GM18907 (cell line): Measurements from ENCODE around the gene EEA1.
"Not testable (repeated sequence)": the region's sequence is repeated elsewhere in the genome, so short reads cannot be mapped to it uniquely, and the experiment has no call there.

Experiments used
- ATAC-seq: cut with Tn5 transposase; IDR thresholded peaks from one replicate; pipeline ENCODE4 v1.9.1; 2021; ENCODE audit warnings: mild to moderate bottlenecking, moderate library complexity; ENCODE audit not compliant: unreplicated experiment

EEA1 gene

DNA sequence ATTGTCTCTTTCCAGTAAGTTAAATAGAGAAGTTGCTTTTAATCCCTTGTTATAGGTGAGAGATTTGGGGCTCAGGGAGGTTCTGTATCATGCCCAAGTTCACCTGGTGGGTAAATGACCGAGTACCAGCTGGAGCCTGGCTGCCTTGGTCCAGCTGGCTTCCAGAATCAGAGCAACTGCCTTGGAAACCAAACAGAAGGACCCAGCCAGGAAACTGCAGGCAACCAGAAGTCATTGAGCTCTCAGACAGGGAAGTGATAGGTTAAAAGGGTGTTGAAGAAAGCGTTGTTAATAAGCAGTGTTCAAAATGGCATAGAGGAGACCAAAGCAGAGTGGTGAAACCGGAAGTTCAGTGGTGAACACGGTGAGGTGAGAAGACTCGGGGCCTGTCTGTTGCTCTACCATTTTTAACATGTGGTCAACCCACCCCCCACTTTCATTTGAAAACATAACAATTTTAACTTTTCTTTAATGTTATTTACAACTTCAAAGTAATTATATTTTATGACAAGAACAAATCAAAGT, 171.4 kb downstream of the EEA1 start:
- no peak for ATAC-seq

DNA sequence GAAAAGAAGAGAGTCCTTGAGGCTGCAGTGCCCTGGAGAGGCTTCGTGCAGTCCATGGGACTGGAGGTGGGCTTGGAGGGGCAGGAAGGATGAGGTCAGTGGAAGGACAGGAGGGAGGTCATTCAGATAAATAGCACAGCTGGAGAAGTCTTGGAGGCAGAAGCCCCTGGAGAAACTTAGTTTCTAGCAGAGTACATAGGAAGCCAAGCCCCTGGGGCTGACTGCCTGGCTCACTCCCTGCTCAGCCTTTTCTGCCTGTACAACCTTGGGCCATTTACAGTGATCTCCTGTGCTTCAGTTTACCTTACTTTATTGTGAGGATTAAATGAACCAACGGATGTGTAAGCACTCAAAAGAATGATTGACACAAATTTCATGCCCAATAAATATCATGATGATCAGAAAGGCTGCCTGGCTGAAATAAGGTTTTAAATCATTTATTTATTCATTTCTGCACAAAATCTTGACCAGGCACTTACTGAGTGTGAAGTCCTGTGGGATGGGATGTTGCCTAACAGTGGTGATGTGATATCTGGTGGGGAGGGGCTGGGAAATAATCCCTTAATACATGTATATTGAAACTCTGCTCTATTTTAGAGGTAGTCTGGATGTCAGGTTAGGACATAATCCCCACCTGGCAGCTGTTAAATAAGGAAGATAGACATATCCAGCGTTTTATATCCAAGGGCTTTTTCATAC, 172.0 kb downstream of the EEA1 start:
- ATAC-seq = no peak

DNA sequence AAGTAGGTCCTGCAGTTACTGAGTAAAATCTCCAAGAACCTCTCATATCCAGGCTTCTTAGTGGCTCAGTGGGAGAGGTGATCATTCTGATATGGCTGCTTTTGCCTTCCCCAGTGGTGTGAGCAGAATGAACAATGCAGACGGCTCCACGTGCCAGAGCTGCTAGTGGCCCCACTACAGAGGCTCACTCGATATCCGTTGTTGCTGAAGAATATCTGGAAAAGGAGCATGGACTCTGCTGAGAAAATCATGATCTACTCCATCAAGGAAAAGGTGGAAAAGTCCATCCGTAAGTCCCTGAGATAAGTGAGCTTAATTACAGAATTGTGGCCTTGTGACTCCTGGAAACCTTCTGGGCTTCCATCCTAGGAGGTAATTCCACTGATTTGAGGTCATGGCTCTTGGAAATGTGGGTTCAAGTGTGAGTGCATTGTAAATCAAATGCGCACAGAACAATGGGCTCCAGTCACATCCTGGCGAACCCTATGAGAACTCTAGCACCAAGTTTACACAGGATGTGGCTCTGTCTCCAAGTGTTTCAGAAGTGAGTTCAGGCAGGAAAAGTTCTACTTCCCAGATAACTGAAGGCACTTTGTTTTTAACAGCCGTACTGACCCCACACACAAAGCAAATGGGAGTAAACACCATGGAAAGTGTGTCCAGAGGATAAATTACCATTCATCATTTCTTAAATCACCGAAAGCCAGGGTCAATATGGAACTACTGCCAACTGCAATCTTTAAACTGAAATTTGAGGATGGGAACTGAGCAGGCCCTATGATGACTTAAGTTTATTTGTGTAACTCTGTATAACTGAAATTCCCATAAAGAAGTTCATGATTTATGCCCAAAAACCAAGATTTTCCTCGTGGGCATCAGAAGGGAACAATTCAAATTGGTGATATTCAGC, 174.9 kb downstream of the EEA1 start:
- ATAC-seq = no peak

DNA sequence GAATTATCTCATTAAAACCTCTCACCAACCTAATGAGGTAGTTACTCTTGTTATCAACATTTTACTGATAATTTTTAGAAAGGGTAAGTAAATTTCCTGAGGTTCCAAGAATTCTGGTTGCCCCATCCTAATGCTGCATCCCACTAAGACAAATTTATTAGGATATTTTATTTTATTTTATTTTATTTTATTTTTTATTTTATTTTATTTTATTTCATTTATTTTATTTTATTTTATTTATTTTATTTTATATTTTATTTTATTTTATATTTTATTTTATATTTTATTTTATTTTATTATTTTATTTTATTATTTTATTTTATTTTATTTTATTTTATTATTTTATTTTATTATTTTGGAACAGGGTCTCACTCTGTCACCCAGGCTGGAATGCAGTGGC, 179.4 kb downstream of the EEA1 start:
- ATAC-seq = not testable (repeated sequence)

DNA sequence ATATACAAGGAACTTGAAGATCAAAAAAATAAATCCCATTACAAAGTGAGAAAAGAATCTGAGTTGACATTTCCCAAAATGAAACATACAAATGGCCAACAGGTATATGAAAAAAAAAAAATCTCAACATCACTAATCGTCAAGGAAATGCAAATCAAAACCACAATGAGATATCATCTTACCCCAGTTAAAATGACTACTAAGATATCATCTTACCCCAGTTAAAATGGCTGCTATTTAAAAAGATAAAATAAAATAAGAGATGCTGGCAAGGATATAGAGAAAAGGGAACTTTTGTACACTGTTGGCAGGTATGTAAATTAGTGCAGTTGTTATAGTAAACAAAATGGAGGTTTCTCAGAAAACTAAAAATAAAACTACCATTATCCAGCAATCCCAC, 181.9 kb downstream of the EEA1 start:
- no peak for ATAC-seq

DNA sequence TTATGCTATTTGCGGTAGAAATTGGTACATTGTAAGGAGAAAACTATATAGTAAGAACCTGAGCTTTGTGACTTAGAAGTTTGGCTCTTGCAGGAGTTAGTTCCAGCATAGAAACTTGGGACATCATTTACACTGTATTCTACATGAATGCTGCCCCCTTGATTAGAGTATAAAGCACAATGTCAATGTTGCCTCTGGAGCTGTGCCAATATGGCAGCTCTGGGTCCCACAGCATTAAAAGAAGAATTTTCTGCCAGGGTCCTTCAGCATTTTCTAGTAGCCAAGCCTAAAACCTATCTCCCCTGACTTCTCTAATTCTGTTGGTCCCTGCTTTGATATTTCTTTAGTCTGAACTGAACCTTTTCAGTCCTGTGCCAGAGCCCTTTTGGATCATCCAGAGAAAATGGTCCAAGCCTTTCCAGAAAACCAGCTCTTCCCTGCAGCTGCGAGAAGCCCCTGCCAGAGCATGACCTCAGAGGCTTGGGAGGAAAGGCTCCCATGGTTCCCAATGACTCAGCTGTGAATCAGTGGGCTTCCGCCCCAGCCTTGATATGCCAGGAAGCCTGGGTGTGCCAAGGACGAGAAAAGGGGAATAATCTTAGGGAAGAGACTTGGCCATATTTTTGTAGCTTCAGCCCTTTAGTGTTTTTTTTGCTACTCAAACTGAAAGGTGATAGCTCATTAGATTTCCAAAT, 183.1 kb downstream of the EEA1 start:
- ATAC-seq = no peak

DNA sequence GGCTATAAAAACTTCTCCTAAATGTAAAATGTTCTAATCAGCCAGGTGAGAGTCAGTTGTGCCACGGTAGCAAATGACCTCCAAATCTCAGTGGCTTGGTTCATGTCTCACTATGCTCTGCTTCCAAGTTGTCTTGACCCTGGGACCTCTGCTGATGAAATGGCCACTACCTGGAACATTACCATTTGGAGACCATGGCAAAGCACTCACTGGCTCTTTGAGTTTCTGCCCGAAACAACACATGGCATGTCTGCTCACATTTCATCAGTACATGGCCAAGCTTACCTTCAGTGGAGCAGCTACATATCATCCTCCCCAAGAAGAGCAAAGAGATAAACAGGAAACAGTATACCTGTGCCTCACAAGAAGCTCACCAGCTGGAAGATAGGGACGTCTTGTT, 186.1 kb downstream of the EEA1 start:
- no peak for ATAC-seq

DNA sequence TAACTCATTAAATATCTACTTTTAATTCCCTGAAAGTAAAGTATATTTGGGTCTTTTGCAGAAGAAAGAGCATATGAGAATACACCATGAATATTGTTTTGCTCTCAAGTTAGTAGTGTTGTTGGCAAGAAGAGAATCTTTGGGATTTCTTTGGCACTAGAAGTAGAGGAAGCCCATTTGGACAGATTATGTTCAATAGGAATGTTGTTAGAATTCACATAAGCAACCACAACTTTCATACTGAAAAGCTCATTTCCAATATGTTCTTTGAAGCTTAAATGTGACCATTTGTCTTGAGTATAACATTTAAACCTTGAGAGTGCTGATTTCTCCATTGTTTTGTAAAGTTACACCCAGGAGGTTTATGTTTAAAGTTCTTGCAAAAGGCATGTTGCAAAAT, 188.7 kb downstream of the EEA1 start:
- no peak for ATAC-seq

DNA sequence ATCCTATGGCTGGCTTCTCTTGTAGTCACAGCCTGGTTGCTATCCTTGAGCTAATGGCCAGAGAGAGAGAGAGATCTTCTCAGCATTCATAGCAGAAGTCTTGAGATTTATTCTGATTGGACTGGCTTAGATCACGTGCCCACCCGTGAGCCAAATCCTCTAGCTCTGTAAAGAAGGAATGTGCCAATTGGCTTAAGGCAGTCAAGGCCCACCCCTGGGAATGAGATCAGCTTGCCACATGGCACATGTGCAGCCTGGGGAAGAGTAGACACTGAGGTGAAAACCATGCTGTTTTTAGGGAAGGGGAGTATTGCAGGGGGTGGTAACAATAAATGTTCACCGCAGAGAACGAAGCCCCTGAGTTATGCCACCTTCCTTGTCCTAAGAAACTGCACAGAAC, 190.0 kb downstream of the EEA1 start:
- ATAC-seq = no peak

DNA sequence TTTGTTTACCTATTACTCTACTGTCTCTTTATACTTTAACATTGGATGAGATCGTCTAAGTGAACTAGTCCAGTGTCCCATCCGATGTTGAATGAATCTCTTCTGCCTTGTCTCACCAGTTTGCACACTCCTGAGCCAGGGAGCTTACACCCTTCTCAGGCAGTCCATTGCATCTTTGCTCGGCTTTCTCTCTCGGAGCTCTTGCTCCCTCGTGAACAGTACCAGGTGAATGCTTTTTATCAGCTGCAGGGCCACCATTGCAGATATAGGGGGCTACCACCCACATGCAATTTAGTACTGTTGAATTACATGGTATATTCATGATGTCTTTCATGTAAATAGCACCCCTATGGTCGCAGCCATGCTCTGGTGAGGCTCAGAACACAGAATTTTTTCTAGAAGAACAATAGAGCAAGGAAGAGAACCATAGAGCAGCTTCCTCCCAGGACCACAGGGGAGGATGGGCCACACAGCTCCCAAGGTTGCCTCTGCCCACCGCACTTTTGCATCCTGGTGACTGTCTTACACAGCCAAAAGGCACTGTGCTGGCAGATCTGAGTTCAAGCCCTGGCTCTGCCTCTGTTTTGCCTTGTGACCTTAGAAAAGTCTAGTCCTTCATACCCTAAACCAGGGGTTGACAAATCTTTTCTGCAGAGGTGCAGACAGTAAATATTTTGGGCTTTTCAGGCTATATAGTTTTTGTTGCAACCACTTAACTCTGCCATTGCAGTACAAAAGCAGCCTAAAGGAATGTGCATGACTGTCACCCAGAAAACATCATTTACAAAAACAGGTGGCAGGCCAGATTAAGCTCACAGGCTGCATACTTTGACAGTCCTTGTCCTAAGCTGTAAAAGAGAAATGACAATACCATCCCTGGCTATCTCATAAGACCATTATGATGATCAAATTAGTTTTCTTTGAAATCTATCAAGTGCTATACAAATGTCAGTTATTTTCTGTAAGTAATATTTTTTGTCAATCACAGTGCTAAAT, 190.9 kb downstream of the EEA1 start:
- ATAC-seq = no peak

DNA sequence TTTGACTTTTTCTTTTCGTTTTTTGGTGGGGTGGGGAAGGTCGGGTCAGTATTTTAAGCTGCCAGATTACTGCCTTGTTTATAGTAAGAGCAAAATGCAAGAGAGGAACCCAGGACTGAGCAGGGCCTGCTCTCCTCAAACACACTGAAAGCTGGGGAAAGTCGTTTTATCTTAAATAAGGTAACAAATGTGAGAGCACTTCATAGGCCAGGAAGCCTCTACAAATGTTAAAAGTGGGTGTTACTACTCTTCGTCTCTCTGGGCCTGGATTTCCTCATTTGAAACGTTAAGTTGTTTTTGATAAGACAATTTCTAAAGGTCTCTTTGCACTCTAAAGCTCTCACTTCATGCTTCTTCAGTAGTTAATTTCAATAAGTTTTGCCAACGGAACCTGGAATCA, 192.5 kb downstream of the EEA1 start:
- ATAC-seq = no peak

DNA sequence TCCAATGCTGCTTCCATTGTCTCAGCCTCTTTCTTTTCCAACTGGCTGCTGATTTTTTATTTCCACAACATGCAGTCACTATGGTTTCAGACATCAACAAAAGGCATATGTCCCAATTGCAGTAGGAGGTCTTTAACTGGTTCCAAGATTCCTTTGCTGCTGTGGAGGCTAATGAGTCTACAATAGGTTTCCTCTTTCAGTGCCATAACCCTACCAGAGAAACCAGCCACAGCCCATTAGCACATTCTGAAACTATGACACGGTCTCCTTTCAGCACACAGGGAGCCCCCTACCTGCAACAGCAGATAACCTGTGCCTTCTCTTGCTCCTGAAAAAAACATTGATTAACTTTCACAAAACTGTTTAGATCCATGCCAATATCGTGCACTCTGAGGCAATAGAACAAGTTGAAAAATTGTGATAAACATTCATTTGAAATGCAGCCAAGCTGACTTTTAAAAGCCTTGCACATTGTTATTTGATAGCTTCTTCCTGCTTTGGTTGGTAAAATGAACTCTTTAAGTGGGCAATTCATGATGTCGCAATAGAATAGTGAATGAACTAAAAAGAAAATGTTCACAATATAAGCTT, 193.9 kb downstream of the EEA1 start:
- no peak for ATAC-seq

DNA sequence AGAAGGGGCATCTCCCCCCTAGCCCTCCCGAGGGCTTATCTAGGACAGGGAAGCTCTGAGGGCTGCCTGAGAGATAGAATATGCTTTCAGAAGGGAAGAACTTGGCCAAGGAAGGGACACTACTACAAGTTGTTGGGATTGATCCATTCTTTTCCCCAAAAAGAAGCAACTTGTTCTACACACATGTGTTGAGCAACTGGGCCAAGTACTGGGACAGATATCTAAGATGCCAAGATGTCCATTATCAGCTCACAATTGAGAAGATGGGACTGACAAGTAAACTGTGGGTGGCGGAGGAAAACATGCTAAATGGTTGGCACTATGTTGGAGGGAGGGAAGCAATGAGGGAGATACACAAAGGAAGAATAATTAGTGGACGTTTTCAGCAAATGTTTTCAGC, 195.4 kb downstream of the EEA1 start:
- ATAC-seq = no peak

DNA sequence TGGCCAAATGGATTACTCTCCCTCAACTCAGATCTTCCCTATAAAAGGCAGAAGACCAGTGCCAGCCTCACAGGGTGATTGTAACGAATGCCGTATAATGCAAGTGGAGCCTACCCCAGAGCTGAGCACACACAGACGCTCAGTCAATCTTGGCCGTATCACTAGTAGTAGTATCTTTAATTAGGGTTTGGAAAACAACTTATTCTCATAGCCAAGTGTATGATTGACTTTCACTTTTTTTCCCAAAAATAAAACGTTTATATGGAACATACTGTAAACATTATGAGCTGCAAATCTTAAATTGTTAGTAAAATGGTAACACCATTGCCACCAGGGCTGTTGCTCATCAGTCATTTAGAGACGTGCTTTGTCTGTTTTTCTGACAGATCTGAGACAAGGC, 195.9 kb downstream of the EEA1 start:
- no peak for ATAC-seq

DNA sequence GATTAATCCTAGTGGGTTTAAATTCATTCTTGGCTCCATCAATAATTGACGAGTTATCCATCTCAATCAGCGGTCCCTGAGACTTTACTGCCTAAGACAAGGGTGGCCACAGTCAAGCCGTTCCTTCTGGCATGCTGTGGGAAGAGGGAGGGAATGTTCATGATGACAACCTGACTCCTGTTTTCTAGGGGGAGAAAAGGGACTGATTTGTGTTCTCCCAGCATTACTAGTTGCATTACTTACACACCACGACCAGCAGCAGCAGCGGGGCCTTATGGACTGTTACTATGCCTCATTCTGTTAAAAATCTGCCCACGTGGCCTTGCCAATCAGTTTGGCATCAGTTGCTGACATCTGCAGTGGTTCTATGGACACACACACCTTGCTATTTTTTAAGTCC, 196.4 kb downstream of the EEA1 start:
- ATAC-seq = no peak

DNA sequence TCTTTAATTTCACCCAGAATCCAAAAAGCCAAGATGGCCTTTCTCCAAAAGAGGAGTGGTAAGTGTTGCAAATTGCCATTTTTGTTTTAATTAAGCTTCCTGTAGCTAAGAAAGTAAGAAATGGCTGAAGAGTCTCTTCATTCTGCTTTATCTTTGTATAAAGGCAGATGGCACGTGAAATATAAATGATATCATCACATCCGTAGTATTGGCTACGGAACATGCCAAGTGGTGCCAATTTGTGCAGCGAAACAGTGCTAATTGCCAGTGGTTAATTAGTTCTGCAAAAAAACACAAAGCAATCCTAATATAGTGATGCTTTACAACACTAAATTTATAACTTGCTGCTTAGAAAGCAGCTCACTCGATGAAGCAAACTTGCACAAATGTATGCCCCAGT, 196.9 kb downstream of the EEA1 start:
- ATAC-seq = no peak

DNA sequence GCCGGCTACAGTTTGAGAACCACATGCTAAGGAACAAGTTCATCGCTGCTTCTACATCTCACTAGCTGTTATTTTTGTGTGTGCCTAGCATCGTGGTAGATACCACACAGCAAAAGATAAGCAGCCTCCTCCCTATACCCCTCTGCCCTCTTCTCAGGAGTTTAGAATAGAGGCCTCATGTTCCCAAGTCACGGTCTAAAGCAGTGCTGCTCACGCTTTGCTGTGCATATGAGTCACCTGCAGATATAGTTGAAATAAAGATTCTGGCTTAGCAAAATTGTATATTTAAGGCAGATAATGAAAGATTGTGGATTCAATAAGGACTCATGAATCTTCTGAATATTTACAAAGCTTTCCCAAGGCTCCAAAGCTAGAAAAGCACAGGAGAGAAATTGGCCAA, 198.3 kb downstream of the EEA1 start:
- no peak for ATAC-seq

DNA sequence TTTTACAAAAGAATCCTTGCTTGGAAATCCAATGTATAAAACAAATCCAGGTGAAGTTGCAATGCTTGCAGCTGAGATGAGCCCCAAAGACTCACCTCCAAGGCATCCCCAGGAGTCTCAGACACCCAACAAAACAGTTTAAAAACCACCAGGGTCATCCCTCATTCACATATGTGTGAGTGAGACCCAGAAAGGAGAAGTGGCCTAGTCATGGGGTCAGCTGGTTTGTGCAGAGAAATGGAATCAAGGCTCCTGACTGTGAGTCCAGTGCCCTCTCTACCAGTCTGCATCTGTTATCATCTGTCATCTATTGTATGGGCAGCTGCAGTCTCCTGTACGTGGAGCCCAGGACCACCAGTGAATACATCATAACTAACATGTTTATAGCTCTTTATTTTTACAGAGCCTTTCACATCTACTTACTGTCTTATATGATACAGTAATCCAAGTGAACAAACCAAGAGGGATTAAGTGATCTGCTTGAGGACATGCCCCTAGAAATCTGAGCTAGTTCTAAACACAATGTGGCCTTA, 199.3 kb downstream of the EEA1 start:
- no peak for ATAC-seq

DNA sequence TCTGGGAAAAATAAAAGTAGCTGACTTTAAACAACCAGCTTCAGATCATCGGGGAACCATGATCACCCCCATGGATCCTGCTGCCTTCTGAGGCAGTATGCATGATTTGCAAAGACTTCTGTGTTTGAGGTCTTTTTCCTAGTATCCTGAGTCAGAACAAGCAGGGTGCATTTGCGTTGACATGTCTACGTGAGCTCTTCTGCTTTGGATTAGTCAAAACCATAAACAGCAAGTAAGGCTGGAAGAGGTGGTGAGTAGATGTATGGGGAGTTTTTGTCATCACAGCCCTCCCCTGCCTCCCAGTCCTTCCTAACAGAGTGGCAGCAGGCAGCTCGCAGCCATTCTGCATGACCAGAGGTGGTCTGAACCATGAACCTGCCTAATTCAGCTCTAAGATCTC, 202.2 kb downstream of the EEA1 start:
- ATAC-seq = no peak

DNA sequence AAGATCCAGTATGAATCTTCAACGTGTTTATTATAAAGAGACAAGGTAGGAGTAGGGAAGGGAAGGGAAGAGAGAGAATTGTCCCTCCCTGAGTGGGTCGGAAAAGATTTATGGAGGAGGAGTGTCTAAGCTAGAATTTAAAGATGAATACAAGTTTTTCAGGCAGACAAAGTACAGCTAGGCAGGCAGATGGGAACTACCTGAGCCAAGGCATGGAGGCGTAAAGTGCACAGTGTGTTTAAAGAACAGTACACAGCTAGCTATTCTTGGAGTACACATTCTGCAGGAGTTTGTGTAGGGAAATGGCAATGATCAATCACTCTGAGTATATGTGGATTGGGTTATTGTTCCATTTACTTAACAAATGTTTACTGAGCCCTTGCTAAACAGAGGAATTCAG, 206.2 kb downstream of the EEA1 start:
- no peak for ATAC-seq
